ENCODE data around the gene GNA14.

DNA sequence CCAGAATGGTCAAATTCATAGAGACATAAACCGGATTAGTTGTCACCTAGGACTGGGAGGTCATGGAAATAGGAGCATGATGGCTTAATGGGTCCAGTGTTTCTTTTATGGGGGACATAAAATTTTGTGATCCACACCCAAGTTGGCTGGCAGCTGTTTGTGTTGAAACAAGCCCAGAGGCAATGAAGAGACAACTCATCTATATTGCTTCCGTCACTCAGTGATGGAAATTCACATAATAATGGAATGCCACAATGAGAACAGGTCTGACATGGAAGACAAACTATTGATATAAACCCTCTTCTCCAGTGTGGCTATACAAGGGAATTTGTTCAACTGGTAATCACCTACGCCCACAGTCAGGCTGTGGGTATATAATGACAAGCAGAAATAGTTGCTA is 173.2 kb downstream of the GNA14 start:
- TF ChIP-seq, protein P1, sequence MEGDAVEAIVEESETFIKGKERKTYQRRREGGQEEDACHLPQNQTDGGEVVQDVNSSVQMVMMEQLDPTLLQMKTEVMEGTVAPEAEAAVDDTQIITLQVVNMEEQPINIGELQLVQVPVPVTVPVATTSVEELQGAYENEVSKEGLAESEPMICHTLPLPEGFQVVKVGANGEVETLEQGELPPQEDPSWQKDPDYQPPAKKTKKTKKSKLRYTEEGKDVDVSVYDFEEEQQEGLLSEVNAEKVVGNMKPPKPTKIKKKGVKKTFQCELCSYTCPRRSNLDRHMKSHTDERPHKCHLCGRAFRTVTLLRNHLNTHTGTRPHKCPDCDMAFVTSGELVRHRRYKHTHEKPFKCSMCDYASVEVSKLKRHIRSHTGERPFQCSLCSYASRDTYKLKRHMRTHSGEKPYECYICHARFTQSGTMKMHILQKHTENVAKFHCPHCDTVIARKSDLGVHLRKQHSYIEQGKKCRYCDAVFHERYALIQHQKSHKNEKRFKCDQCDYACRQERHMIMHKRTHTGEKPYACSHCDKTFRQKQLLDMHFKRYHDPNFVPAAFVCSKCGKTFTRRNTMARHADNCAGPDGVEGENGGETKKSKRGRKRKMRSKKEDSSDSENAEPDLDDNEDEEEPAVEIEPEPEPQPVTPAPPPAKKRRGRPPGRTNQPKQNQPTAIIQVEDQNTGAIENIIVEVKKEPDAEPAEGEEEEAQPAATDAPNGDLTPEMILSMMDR (IDR thresholded peaks at IDR 0.05) = no peak
- TF ChIP-seq POLR2AphosphoS5 (IDR thresholded peaks at IDR 0.05; ENCODE audit: low read depth, low read length) (no peak), TCF7L2 (IDR thresholded peaks at IDR 0.05; ENCODE audit: low read depth, low read length) (no peak)
- TF ChIP-seq, protein P2, sequence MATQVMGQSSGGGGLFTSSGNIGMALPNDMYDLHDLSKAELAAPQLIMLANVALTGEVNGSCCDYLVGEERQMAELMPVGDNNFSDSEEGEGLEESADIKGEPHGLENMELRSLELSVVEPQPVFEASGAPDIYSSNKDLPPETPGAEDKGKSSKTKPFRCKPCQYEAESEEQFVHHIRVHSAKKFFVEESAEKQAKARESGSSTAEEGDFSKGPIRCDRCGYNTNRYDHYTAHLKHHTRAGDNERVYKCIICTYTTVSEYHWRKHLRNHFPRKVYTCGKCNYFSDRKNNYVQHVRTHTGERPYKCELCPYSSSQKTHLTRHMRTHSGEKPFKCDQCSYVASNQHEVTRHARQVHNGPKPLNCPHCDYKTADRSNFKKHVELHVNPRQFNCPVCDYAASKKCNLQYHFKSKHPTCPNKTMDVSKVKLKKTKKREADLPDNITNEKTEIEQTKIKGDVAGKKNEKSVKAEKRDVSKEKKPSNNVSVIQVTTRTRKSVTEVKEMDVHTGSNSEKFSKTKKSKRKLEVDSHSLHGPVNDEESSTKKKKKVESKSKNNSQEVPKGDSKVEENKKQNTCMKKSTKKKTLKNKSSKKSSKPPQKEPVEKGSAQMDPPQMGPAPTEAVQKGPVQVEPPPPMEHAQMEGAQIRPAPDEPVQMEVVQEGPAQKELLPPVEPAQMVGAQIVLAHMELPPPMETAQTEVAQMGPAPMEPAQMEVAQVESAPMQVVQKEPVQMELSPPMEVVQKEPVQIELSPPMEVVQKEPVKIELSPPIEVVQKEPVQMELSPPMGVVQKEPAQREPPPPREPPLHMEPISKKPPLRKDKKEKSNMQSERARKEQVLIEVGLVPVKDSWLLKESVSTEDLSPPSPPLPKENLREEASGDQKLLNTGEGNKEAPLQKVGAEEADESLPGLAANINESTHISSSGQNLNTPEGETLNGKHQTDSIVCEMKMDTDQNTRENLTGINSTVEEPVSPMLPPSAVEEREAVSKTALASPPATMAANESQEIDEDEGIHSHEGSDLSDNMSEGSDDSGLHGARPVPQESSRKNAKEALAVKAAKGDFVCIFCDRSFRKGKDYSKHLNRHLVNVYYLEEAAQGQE (IDR thresholded peaks at IDR 0.05; ENCODE audit: insufficient read depth in 1 of 2, low read depth in 2 of 2, low read length in 1 of 2) = no peak

Measured in Panc1 (cell line).